Liver (tissue), 9 donors: ENCODE results near the gene CCNO. TPM values are rescaled to one million over a fixed set of nuclear protein-coding genes. Genes with fewer than 3 reads are reported as not detected.

Source experiments
- DNase-seq: peaks from one replicate; pipeline ENCODE4 v3.0.0-alpha.2; 2017; ENCODE audit warnings: low spot score
- H3K27ac ChIP-seq, 2 donors: one replicate each; pipeline ENCODE4 v1.7.0; 2013; ENCODE audit warnings: inconsistent platforms in 2 of 2, low read length in 2 of 2, control low read depth in 1 of 2, low read depth in 1 of 2, mild to moderate bottlenecking in 1 of 2
- H3K27me3 ChIP-seq, 4 donors: one replicate each; pipeline versions ENCODE4 v1.6.1 to v1.7.0; 2013; ENCODE audit warnings: low read length in 3 of 4, inconsistent platforms in 1 of 4, mild to moderate bottlenecking in 1 of 4, moderate library complexity in 1 of 4; ENCODE audit not compliant: control insufficient read depth in 4 of 4, insufficient read depth in 4 of 4
- H3K36me3 ChIP-seq, 4 donors: one replicate each; pipeline versions ENCODE4 v1.6.1 to v1.7.0; 2013; ENCODE audit warnings: low read length in 3 of 4, mild to moderate bottlenecking in 3 of 4, low read depth in 1 of 4, moderate library complexity in 1 of 4; ENCODE audit not compliant: control insufficient read depth in 4 of 4, insufficient read depth in 3 of 4
- H3K4me1 ChIP-seq, 4 donors: one replicate each; pipeline versions ENCODE4 v1.6.1 to v1.7.0; 2013; ENCODE audit warnings: low read length in 3 of 4, mild to moderate bottlenecking in 3 of 4, moderate library complexity in 1 of 4; ENCODE audit not compliant: control insufficient read depth in 4 of 4, insufficient read depth in 4 of 4
- H3K4me3 ChIP-seq, 3 donors: one replicate each; pipeline versions ENCODE4 v1.6.1 to v1.7.0; 2013; ENCODE audit warnings: low read length in 3 of 3, control low read depth in 1 of 3, low read depth in 1 of 3, mild to moderate bottlenecking in 1 of 3
- H3K9ac ChIP-seq, 2 donors: one replicate each; pipeline ENCODE4 v1.7.0; 2013; ENCODE audit warnings: low read length in 2 of 2, mild to moderate bottlenecking in 2 of 2, moderate library complexity in 2 of 2, control low read depth in 1 of 2, low read depth in 1 of 2
- H3K9me3 ChIP-seq, 4 donors: one replicate each; pipeline versions ENCODE4 v1.6.1 to v1.7.0; 2013; ENCODE audit warnings: low read length in 3 of 4; ENCODE audit not compliant: control insufficient read depth in 4 of 4
- ATF3 ChIP-seq: IDR thresholded peaks from 2 replicates; pipeline ENCODE4 v1.6.1; 2016; ENCODE audit warnings: antibody characterized with exemption
- CTCF ChIP-seq: fragments of 150-350 bp; IDR thresholded peaks from 2 replicates; pipeline ENCODE4 v1.5.1; 2017; ENCODE audit warnings: improper control_type of control experiment, low read depth, low read length; ENCODE audit not compliant: missing input control
- EGR1 ChIP-seq, 2 donors: IDR thresholded peaks; 2 replicates each; pipeline ENCODE4 v1.6.1; 2016 to 2018; ENCODE audit warnings: antibody characterized with exemption in 2 of 2, low read depth in 2 of 2
- GABPA ChIP-seq, 2 donors: IDR thresholded peaks in 1 of 2; conservative IDR thresholded peaks in 1 of 2; 2 replicates each; pipeline ENCODE4 v1.6.1; 2016; ENCODE audit warnings: antibody characterized with exemption in 2 of 2, mild to moderate bottlenecking in 1 of 2, moderate library complexity in 1 of 2
- HNF4A ChIP-seq, 2 donors: conservative IDR thresholded peaks; 2 replicates each; pipeline ENCODE4 v1.6.1; 2016; ENCODE audit warnings: antibody characterized with exemption in 2 of 2, mild to moderate bottlenecking in 2 of 2
- HNF4G ChIP-seq: IDR thresholded peaks from 2 replicates; pipeline ENCODE4 v1.6.1; 2016; ENCODE audit warnings: antibody characterized with exemption
- JUND ChIP-seq, 2 donors: IDR thresholded peaks; 2 replicates each; pipeline ENCODE4 v1.6.1; 2016; ENCODE audit warnings: antibody characterized with exemption in 2 of 2
- NR2F2 ChIP-seq: IDR thresholded peaks from 2 replicates; pipeline ENCODE4 v1.6.1; 2016; ENCODE audit warnings: antibody characterized with exemption
- REST ChIP-seq: IDR thresholded peaks from 2 replicates; pipeline ENCODE4 v1.6.1; 2016; ENCODE audit warnings: antibody characterized with exemption, mild to moderate bottlenecking
- SP1 ChIP-seq: IDR thresholded peaks from 2 replicates; pipeline ENCODE4 v1.6.1; 2018; ENCODE audit warnings: antibody characterized with exemption, mild to moderate bottlenecking
- TAF1 ChIP-seq: conservative IDR thresholded peaks from 2 replicates; pipeline ENCODE4 v1.6.1; 2016; ENCODE audit warnings: antibody characterized with exemption, mild to moderate bottlenecking
- ZBTB33 ChIP-seq: IDR thresholded peaks from 2 replicates; pipeline ENCODE4 v1.6.1; 2016; ENCODE audit warnings: antibody characterized with exemption
- WGBS: extraction: QIAGEN DNeasy Blood & Tissue Kit; methylation state at CpG from one replicate; pipeline ENCODE4 v1.1.7; 2013; 5-methylcytosine and 5-hydroxymethylcytosine counted together
- polyA plus RNA-seq, 2 donors: library from polyadenylated mRNA; stranded (reverse) in 1 of 2; unstranded in 1 of 2; fragments of 200-250 nt in 1 of 2; fragments of >200 nt in 1 of 2; fragmentation: Nextera tagmentation in 1 of 2; extraction: Ambion mirVana in 1 of 2; gene quantifications; one replicate each; pipeline versions ENCODE4 v1.2.1 to v1.2.3, GENCODE V29; 2013 to 2015
- total RNA-seq, 2 donors: library from RNA; depleted of rRNA; stranded (reverse); fragments of >200 nt; gene quantifications; one replicate each; pipeline ENCODE4 v1.2.3, GENCODE V29; 2014
- donor health status: healthy.
- donor health status: healthy.
- donor health status: healthy.
- donor health status: healthy.
- donor health status: healthy.

CCNO gene
- total and polyA plus RNA-seq, 4 donors, result 0.23 TPM; not detected in 3

GRCh38 chr5:55219770-55220169, 13.6 kb downstream of the CCNO start:
- Histone ChIP-seq H3K9ac (no peak overlapping the region), H3K36me3 (no peaks in the 10 kb centered on the region), H3K9me3 (peaks cover 0 to 10% (median 0%) of the 10 kb centered on the region in 4 donors), H3K4me1 (peaks cover 0 to 8% (median 1%) of the 10 kb centered on the region in 4 donors), H3K27me3 (peaks cover 0 to 24% (median 7%) of the 10 kb centered on the region in 4 donors), H3K4me3 (no peak overlapping the region), H3K27ac (no peak overlapping the region)
- no peak for DNase-seq
- TF ChIP-seq EGR1 (IDR thresholded peaks at IDR 0.05; ENCODE audit: low read depth in 2 of 2) (no peak), NR2F2 (no peak), GABPA (IDR thresholded peaks at IDR 0.05 in 1 of 2, conservative IDR thresholded peaks at IDR 0.05 in 1 of 2) (no peak), HNF4A (conservative IDR thresholded peaks at IDR 0.05) (no peak), SP1 (no peak), REST (no peak), CTCF (no peak), TAF1 (no peak), JUND (IDR thresholded peaks at IDR 0.05) (no peak), ZBTB33 (no peak), HNF4G (no peak)
- WGBS, result 88% methylated on average over 3 of the region's 3 CpGs

- no peak for DNase-seq
- H3K4me1 ChIP-seq, result peaks cover 0 to 8% (median 1%) of the 10 kb centered on the region in 4 donors
- H3K4me3 ChIP-seq, result no peak overlapping the region
- WGBS, result 40% methylated on average over 4 of the region's 4 CpGs
- peaks cover 0 to 24% (median 7%) of the 10 kb centered on the region in 4 donors for H3K27me3 ChIP-seq
- TF ChIP-seq HNF4G, result no peak
- no peak for TF ChIP-seq SP1
- TF ChIP-seq HNF4A (conservative IDR thresholded peaks at IDR 0.05), result no peak
- no peak for TF ChIP-seq ATF3
- TF ChIP-seq NR2F2, result no peak
- TF ChIP-seq GABPA (IDR thresholded peaks at IDR 0.05 in 1 of 2, conservative IDR thresholded peaks at IDR 0.05 in 1 of 2), result no peak
- no peak for TF ChIP-seq EGR1 (IDR thresholded peaks at IDR 0.05; ENCODE audit: low read depth in 2 of 2)
- no peak for TF ChIP-seq TAF1
- no peak for TF ChIP-seq CTCF
- TF ChIP-seq JUND (IDR thresholded peaks at IDR 0.05), result no peak
- no peak overlapping the region for H3K27ac ChIP-seq
- no peaks in the 10 kb centered on the region for H3K36me3 ChIP-seq
- H3K9me3 ChIP-seq, result peaks cover 0 to 10% (median 0%) of the 10 kb centered on the region in 4 donors
- no peak overlapping the region for H3K9ac ChIP-seq
Measured at GRCh38 chr5:55218967-55219366, 14.4 kb downstream of the CCNO start.
